ENCODE results near the gene AK5.

DNA sequence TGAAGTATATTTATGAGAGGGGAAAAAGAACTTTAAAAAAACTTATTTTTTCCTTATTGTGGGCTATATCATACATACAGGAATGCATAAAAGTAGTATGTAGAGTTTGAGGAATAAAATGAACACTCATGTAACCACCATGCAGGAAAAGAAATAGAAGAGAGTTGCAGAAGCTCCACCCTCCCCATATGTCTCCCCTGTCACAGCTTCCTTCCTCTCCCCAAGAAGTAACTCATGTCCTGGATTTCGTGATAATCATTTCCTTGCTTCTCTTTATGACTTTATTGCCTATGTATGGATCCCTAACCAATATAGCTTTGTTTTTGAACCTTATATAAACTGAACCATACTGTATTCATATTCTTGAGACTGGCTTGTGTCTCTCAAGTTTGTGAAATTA lies 274.2 kb downstream of the AK5 start:
- TF ChIP-seq KDM1A (IDR thresholded peaks at IDR 0.05; ENCODE audit: low read depth): no peak
- TF ChIP-seq SMC3 (IDR thresholded peaks at IDR 0.05): no peak
- TF ChIP-seq, protein P1, sequence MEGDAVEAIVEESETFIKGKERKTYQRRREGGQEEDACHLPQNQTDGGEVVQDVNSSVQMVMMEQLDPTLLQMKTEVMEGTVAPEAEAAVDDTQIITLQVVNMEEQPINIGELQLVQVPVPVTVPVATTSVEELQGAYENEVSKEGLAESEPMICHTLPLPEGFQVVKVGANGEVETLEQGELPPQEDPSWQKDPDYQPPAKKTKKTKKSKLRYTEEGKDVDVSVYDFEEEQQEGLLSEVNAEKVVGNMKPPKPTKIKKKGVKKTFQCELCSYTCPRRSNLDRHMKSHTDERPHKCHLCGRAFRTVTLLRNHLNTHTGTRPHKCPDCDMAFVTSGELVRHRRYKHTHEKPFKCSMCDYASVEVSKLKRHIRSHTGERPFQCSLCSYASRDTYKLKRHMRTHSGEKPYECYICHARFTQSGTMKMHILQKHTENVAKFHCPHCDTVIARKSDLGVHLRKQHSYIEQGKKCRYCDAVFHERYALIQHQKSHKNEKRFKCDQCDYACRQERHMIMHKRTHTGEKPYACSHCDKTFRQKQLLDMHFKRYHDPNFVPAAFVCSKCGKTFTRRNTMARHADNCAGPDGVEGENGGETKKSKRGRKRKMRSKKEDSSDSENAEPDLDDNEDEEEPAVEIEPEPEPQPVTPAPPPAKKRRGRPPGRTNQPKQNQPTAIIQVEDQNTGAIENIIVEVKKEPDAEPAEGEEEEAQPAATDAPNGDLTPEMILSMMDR (IDR thresholded peaks at IDR 0.05): no peak
- TF ChIP-seq MYC (IDR thresholded peaks at IDR 0.05; ENCODE audit: borderline replicate concordance, low read length): no peak
- no peak for TF ChIP-seq CHD2 (IDR thresholded peaks at IDR 0.05; ENCODE audit: low read length, partially characterized antibody)
- no peak for TF ChIP-seq RAD21 (conservative IDR thresholded peaks at IDR 0.05 in 1 of 2, IDR thresholded peaks at IDR 0.05 in 1 of 2)
- no peak for TF ChIP-seq POLR2A (IDR thresholded peaks at IDR 0.05; ENCODE audit: low read length)
- TF ChIP-seq, protein P2, sequence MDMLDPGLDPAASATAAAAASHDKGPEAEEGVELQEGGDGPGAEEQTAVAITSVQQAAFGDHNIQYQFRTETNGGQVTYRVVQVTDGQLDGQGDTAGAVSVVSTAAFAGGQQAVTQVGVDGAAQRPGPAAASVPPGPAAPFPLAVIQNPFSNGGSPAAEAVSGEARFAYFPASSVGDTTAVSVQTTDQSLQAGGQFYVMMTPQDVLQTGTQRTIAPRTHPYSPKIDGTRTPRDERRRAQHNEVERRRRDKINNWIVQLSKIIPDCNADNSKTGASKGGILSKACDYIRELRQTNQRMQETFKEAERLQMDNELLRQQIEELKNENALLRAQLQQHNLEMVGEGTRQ (IDR thresholded peaks at IDR 0.05): no peak
- no peak for TF ChIP-seq ESRRA (IDR thresholded peaks at IDR 0.05; ENCODE audit: borderline replicate concordance, low read length)
- TF ChIP-seq EP300 (IDR thresholded peaks at IDR 0.05): no peak
- no peak for TF ChIP-seq RFX5 (IDR thresholded peaks at IDR 0.05)

All from A549 (cell line).